Glomerular visceral epithelial cell (primary cell): ENCODE data around the gene PDIA2.

Experiments
- DNase-seq: peaks from one replicate; pipeline ENCODE4 v3.0.0-alpha.2; 2016; ENCODE audit errors: extremely low spot score

PDIA2 gene

DNA sequence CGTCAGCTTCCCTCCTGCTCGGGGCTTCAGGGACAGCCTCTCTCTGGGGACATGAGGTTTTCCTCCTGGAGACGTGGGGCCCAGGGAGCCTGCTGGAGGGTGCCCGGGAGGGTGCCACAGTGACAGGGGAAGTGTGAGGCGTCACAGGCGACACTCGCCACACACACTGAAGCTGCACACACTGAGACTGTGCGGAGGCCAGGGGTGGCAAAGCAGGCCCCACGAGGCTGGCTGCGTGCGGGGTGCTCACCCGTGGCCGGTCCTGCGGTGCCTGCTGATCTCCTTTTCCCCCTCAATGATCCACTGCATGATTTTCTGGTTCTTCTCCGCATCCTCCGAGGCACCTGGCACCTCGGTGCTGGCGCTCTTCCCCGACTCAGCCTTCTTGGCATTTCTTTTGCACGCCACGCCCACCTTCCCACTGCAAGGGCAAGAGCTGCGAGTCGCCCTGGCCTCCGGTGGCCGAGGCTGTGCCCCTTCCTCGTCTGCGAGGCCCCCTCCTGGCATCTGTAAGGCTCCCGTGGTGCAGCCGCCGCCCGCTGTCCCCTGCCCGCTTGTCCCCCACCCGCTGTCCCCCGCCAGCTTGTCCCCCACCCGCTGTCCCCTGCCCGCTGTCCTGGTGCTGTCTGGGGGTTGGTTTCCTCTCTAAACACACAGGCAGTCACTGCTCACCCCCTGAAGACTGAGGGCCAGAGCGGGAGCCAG, 14.0 kb downstream of the PDIA2 start:
- no peak for DNase-seq

DNA sequence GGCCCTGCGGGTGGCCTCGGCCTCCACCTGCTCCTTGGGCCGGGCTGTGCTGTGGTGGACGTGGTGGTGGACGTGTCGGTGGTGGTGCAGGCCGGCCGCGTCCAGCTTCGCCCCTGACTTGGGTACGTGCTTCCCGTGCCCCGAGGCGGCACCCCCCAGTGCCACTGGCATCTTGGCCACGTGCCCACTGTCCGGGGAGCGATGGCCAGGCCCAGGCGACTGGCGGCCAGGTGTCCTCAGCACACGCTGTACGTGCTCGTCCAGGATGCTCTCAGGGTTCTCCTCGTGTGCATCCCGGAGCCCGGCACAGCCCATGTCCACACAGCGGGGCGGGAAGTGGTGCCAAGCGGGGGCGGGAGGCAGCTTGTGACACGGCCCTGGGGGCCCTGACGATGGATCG, 14.9 kb downstream of the PDIA2 start:
- no peak for DNase-seq

- DNase-seq = no peak
Measured at GRCh38 chr16:301235-301634, 18.3 kb downstream of the PDIA2 start.

GRCh38 chr16:301950-302349, 19.0 kb downstream of the PDIA2 start:
- DNase-seq = no peak

GRCh38 chr16:303760-304505, 21.0 kb downstream of the PDIA2 start:
- DNase-seq = no peak

GRCh38 chr16:305916-306626, 23.1 kb downstream of the PDIA2 start:
- DNase-seq = no peak

- DNase-seq = no peak
Measured at GRCh38 chr16:306911-307370, 24.0 kb downstream of the PDIA2 start.

DNA sequence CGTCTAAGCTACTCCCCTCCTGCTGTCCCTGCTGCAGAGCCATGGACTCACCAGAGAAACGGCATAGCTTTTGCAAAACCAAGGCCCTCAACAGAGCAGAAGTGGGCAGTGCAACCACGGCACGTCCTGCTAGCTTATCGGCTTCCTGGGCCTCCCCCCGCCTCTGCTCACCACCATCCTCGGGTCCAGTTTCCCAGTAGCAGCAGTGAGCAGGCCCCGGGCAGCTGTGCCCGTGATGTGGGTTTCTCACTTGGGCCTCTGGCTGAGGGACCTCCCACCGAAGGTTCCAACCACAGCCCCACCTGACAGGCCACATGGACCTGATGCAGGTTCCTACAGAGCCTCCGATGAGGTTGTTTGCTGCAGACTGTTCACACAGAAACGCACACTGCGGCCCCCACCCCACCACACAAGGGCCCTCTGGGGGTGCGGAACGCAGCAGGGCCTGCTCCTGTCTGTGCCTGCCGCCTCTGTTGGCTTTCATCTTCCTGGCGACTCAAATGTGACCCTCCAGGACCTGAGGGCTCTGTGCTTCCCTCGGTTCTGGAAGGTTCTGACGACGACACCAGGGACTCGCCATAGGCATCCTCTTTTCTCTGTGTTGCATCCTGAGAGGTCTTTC, 24.8 kb downstream of the PDIA2 start:
- no peak for DNase-seq

DNA sequence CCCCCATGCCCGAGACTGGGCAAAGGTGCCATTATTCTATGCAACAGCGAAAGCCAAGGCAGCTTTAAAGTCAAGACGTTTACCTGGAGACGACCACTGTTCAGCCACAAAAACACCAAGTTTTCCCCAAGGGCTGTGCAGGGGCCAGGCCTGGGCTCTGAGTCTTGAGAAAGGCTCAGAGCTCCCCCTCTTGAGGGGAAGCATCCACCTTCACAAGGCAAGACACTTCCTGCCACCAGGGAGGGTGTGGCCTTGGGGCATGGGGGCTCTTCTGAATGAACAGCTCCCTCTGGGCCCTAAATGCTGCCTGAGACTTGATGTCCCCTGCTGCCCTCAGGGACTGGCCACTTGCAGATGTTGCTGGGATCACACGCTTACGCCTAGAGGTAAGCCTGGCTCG, 26.5 kb downstream of the PDIA2 start:
- no peak for DNase-seq

DNA sequence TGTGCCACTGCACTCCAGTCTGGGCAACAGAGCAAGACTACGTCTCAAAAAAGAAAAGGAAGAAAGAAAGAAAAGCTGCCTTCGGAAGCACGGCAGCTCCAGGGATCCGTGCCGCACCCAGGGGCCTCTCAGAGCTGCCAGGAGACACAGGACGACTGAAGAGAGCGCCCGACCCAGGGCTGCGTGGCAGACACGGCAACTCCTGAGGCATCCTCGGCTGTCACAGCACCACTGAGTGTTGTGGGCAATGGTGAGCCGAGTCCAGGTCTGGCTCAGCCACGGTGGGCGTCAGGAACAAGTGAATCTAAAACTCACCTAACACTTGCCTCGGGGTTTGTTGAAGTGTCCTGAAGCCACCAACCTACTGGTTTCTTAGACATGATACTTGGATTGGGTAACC, 28.8 kb downstream of the PDIA2 start:
- DNase-seq = no peak

GRCh38 chr16:314351-314750, 31.4 kb downstream of the PDIA2 start:
- no peak for DNase-seq

GRCh38 chr16:314795-315299, 31.9 kb downstream of the PDIA2 start:
- no peak for DNase-seq

GRCh38 chr16:316741-317464, 33.9 kb downstream of the PDIA2 start:
- DNase-seq = no peak

- DNase-seq = no peak
Measured at GRCh38 chr16:317583-317982, 34.6 kb downstream of the PDIA2 start.

- no peak for DNase-seq
Measured at GRCh38 chr16:318628-319027, 35.7 kb downstream of the PDIA2 start.

- DNase-seq = no peak
Measured at GRCh38 chr16:320206-320605, 37.2 kb downstream of the PDIA2 start.

DNA sequence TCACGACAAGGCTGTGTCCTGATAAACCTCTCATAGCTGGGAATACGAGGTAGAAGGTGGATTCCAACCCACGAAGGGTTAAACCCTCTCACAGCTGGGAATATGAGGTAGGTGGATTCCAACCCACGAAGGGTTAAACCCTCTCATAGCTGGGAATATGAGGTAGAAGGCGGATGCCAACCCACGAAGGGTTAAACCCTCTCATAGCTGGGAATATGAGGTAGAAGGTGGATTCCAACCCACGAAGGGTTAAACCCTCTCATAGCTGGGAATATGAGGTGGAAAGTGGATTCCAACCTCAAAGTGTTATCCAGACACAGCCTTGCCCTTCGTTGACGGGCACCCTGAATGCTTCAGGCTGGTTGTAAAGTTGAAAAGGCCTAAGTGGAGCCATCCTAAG, 38.6 kb downstream of the PDIA2 start:
- no peak for DNase-seq

DNA sequence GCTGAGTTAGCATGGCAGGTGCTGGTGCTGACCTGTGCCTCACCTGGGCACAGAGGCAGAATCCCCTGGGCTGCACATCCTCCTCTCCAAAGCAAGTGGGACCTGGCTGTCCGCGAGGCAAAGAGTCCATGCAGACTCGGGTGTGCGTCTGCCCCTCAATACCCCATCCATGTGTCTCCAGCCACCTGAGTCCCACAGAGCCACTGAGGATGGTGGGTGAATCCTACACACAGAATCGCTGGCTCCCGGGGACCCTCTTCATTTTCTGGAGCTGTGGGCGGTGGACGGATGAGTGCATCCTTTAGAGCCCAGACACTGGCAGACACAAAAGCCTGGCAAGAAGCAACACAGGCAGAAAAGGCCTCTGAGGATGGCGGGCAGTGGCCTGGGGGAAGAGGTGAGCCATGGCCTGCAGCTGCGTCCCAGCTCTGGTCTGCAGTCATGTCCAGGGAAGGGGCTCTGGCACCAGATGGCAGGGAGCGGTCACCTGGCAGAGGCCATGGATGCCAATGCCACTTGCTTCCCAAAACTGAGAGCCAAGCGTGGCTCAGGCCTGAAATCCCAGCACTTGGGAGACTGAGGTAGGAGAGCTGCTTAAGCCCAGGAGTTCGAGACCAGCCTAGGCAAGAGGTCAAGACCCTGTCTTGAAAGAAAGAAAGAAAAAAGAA, 39.6 kb downstream of the PDIA2 start:
- DNase-seq = no peak

- no peak for DNase-seq
Measured at GRCh38 chr16:324201-324450, 41.2 kb downstream of the PDIA2 start.

DNA sequence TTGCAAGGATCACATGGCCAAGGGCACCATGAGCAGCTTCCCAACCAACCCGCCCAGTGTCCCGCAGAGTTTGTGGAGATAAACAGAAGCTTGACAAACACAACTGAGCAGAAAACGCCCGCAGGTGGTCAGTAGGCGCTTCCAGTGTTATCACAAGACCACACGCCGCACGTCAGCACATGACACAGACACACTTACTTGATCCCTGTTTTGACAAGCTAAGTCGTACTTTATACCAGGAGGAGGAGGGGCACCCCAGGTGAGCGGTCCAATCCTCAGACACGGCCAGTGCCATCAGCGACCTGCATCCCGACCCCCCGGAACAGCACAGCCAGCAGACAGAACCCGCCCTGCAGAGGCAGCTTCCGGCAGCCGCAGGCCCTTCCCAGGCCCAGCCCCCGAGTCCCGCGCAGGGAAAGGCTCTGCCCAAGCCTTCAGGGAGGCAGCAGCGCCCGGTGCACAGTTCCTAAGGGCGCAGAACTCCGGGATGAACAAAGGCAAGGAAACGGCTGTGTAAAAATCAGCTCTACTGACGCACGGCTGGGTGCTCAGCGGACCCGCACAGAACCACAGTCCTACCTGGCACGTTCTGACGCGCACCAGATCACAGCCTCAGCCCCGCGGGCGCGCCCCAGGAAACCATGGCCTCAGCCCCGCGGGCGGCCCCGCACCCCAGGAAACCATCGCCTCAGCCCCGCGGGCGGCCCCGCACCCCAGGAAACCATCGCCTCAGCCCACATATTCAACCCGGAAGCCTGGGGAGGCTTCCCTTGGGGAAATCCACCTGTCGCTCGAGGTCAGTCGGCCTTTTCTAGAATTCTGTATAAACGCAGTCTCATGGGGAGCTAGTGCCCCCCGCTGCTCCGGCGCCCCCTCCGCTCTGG, 41.7 kb downstream of the PDIA2 start:
- DNase-seq = no peak
